ENCODE measurements around the gene CERS4.

CERS4 gene

DNA sequence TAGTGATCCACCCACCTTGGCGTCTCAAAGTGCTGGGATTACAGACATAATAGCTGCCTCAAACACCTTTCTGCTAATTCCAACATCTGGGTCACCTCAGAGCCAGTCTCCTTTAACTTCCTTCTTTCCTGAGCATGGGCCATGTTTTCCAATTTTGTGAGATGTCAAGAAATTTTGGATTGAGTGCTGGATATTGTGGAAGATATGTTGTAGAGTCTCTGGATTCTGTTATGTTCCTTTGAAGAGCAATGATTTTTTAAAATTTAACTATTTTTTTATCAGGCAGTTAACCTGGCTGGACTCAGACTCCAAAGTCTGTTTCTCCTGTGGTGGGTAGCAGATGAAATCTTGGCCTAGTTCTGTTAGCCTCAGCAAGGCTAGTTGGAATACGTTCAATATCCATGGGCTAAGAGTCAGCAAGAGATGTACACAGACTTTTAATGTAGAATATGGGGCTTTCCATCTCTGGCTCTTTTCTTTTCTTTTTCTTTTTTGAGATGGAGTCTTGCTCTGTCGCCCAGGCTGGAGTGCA is 22.0 kb downstream of the CERS4 start:
- no peak for TF ChIP-seq EZH2phosphoT487 (IDR thresholded peaks at IDR 0.05; ENCODE audit: borderline replicate concordance, low read length)
- TF ChIP-seq, protein P1, sequence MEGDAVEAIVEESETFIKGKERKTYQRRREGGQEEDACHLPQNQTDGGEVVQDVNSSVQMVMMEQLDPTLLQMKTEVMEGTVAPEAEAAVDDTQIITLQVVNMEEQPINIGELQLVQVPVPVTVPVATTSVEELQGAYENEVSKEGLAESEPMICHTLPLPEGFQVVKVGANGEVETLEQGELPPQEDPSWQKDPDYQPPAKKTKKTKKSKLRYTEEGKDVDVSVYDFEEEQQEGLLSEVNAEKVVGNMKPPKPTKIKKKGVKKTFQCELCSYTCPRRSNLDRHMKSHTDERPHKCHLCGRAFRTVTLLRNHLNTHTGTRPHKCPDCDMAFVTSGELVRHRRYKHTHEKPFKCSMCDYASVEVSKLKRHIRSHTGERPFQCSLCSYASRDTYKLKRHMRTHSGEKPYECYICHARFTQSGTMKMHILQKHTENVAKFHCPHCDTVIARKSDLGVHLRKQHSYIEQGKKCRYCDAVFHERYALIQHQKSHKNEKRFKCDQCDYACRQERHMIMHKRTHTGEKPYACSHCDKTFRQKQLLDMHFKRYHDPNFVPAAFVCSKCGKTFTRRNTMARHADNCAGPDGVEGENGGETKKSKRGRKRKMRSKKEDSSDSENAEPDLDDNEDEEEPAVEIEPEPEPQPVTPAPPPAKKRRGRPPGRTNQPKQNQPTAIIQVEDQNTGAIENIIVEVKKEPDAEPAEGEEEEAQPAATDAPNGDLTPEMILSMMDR (IDR thresholded peaks at IDR 0.05; ENCODE audit: low read depth, low read length, poor library complexity, severe bottlenecking) = no peak
- no peaks in the 10 kb centered on the region for H3K79me2 ChIP-seq (ENCODE audit: control insufficient read depth, low read length)

DNA sequence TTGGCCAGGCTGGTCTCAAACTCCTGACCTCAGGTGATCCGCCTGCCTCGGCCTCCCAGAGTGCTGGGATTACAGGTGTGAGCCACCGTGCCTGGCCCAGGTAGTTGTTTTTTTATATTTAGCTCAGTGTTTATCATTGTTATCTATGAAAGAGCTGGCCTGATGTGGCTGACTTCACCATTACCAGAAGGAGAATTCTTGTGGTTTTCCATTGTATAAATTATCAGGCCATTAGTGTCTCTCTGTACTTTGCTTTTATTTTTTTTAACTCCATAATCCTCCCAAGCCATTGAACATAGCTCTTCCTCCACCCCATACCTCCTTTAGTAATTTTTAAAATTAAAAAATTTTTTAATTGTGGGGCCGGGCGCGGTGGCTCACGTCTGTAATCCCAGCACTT is 24.2 kb downstream of the CERS4 start:
- Histone ChIP-seq H3K4me3 (ENCODE audit: low read length) (no peak overlapping the region), H3K36me3 (ENCODE audit: control insufficient read depth, low read length) (no peaks in the 10 kb centered on the region), H3F3A (ENCODE audit: control insufficient read depth, insufficient read depth) (no peaks in the 10 kb centered on the region), H4K20me1 (ENCODE audit: control insufficient read depth, insufficient read depth, low read depth, low read length) (no peaks in the 10 kb centered on the region), H3K27me3 (ENCODE audit: control insufficient read depth, low read length) (no peaks in the 10 kb centered on the region), H3K9me3 (ENCODE audit: control insufficient read depth, insufficient read depth, low read length) (no peaks in the 10 kb centered on the region), H3K4me2 (ENCODE audit: low read length) (no peak overlapping the region), H3K79me2 (ENCODE audit: control insufficient read depth, low read length) (no peaks in the 10 kb centered on the region), H3K4me1 (ENCODE audit: control insufficient read depth, low read length) (no peaks in the 10 kb centered on the region), H3K9me2 (replicated peaks; ENCODE audit: control insufficient read depth, low read length) (no peaks in the 10 kb centered on the region), H3K27ac (ENCODE audit: low read depth, low read length) (no peak overlapping the region)
- TF ChIP-seq, protein P1 (IDR thresholded peaks at IDR 0.05; ENCODE audit: low read depth, low read length, poor library complexity, severe bottlenecking) = no peak
- no peak for TF ChIP-seq EZH2phosphoT487 (IDR thresholded peaks at IDR 0.05; ENCODE audit: borderline replicate concordance, low read length)

More for the DNA sequence above, 22.0 kb downstream of the CERS4 start:
- H3K4me1 ChIP-seq (ENCODE audit: control insufficient read depth, low read length) = no peaks in the 10 kb centered on the region
- no peak overlapping the region for H3K4me3 ChIP-seq (ENCODE audit: low read length)
- no peak overlapping the region for H3K27ac ChIP-seq (ENCODE audit: low read depth, low read length)
- H3K36me3 ChIP-seq (ENCODE audit: control insufficient read depth, low read length) = no peaks in the 10 kb centered on the region
- H3F3A ChIP-seq (ENCODE audit: control insufficient read depth, insufficient read depth) = no peaks in the 10 kb centered on the region
- H3K9me3 ChIP-seq (ENCODE audit: control insufficient read depth, insufficient read depth, low read length) = no peaks in the 10 kb centered on the region
- H3K27me3 ChIP-seq (ENCODE audit: control insufficient read depth, low read length) = no peaks in the 10 kb centered on the region
- H3K9me2 ChIP-seq (replicated peaks; ENCODE audit: control insufficient read depth, low read length) = no peaks in the 10 kb centered on the region
- H3K4me2 ChIP-seq (ENCODE audit: low read length) = no peak overlapping the region
- no peaks in the 10 kb centered on the region for H4K20me1 ChIP-seq (ENCODE audit: control insufficient read depth, insufficient read depth, low read depth, low read length)

DNA sequence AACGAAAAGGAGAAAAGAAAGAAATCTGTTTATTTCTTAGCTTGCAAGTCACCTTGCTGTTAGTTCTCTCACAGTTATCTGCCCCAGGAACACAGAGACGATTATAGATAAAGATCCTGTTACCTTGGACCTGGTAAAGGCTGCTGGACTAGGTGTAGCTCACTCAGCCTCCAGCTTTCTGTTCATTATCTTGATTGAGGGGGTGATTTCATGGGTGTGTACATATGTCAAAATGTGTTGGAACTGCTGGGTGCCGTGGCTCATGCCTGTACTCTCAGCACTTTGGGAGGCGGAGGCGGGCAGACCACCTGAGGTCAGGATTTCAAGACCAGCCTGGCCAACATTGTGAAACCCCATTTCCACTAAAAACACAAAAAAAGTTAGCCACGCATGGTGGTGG is 27.9 kb downstream of the CERS4 start:
- Histone ChIP-seq H3K9me2 (replicated peaks; ENCODE audit: control insufficient read depth, low read length) (no peaks in the 10 kb centered on the region), H3K36me3 (ENCODE audit: control insufficient read depth, low read length) (no peaks in the 10 kb centered on the region), H3K4me3 (ENCODE audit: low read length) (no peak overlapping the region), H3K4me2 (ENCODE audit: low read length) (no peak overlapping the region), H3K27me3 (ENCODE audit: control insufficient read depth, low read length) (no peaks in the 10 kb centered on the region), H3K4me1 (ENCODE audit: control insufficient read depth, low read length) (peaks cover 11% of the 10 kb centered on the region), H3K79me2 (ENCODE audit: control insufficient read depth, low read length) (no peaks in the 10 kb centered on the region), H3K9me3 (ENCODE audit: control insufficient read depth, insufficient read depth, low read length) (no peaks in the 10 kb centered on the region), H3K27ac (ENCODE audit: low read depth, low read length) (no peak overlapping the region), H4K20me1 (ENCODE audit: control insufficient read depth, insufficient read depth, low read depth, low read length) (no peaks in the 10 kb centered on the region), H3F3A (ENCODE audit: control insufficient read depth, insufficient read depth) (no peaks in the 10 kb centered on the region)
- TF ChIP-seq, protein P1 (IDR thresholded peaks at IDR 0.05; ENCODE audit: low read depth, low read length, poor library complexity, severe bottlenecking) = no peak
- no peak for TF ChIP-seq EZH2phosphoT487 (IDR thresholded peaks at IDR 0.05; ENCODE audit: borderline replicate concordance, low read length)

Measured in DOHH2 (cell line).